ENCODE results near the gene ACOXL.
"Not testable (repeated sequence)": the region's sequence is repeated elsewhere in the genome, so short reads cannot be mapped to it uniquely, and the experiment has no call there.

Gene ACOXL

GRCh38 chr2:110838657-110839384 is 106.4 kb downstream of the ACOXL start:
- no peak for DNase-seq
- in situ Hi-C loops (cut with HindIII; ENCODE audit: low pct_ligation_motif_present, low pct_unique_long_range_greater_than_20kb, low sequenced_read_pairs), result no loop called here

DNA sequence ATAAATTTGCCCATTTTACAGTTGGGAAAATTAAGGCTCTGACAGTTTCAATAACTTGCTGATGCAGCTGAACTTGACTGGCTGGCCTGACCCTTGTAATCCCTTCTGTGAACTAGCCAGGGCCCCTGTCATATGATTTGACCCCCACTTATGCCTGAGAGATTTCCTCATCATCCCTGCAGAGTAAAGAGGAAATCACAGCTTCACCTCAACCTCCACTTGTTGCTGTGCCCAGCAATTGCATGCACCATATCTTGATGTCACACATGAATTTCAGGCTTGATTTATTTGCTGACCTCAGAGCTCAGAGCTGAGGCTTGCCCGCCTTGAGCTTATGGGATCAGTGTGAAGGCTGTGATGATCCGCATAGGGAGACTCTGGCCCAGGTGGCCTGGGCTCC is 108.1 kb downstream of the ACOXL start:
- no peak for DNase-seq
- in situ Hi-C loops (cut with HindIII; ENCODE audit: low pct_ligation_motif_present, low pct_unique_long_range_greater_than_20kb, low sequenced_read_pairs), result no loop called here

- in situ Hi-C loops (cut with HindIII; ENCODE audit: low pct_ligation_motif_present, low pct_unique_long_range_greater_than_20kb, low sequenced_read_pairs), result no loop called here
- no peak for DNase-seq
These were observed 109.7 kb downstream of the ACOXL start for GRCh38 chr2:110842048-110842447.

- no peak for DNase-seq
- in situ Hi-C loops (cut with HindIII; ENCODE audit: low pct_ligation_motif_present, low pct_unique_long_range_greater_than_20kb, low sequenced_read_pairs), result no loop called here
These were observed 111.1 kb downstream of the ACOXL start for GRCh38 chr2:110843496-110843895.

GRCh38 chr2:110843959-110844510 is 111.7 kb downstream of the ACOXL start:
- in situ Hi-C loops (cut with HindIII; ENCODE audit: low pct_ligation_motif_present, low pct_unique_long_range_greater_than_20kb, low sequenced_read_pairs), result no loop called here
- DNase-seq, result no peak

DNA sequence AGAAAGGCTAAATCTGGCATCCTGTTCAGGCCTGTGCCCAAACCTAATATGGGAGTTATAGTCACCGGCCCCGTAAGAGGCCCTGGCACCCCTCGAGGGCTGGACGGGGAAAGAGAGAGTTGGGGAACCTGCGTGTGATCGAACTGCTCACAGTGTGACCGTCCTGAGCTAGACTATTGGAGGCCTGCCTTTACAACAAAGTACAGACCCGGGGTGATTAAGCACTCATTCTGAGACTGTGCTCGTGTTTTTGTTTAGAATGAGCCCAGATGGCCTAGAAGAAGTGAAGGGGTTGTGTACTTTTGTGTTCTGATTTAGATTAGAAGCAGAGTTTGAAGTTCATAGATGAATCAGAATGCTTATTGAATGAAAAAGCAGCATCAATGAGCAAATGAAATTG is 115.3 kb downstream of the ACOXL start:
- no peak for DNase-seq
- in situ Hi-C loops (cut with HindIII; ENCODE audit: low pct_ligation_motif_present, low pct_unique_long_range_greater_than_20kb, low sequenced_read_pairs), result no loop called here

- in situ Hi-C loops (cut with HindIII; ENCODE audit: low pct_ligation_motif_present, low pct_unique_long_range_greater_than_20kb, low sequenced_read_pairs), result no loop called here
- no peak for DNase-seq
These were observed 115.7 kb downstream of the ACOXL start for GRCh38 chr2:110848071-110848470.

DNA sequence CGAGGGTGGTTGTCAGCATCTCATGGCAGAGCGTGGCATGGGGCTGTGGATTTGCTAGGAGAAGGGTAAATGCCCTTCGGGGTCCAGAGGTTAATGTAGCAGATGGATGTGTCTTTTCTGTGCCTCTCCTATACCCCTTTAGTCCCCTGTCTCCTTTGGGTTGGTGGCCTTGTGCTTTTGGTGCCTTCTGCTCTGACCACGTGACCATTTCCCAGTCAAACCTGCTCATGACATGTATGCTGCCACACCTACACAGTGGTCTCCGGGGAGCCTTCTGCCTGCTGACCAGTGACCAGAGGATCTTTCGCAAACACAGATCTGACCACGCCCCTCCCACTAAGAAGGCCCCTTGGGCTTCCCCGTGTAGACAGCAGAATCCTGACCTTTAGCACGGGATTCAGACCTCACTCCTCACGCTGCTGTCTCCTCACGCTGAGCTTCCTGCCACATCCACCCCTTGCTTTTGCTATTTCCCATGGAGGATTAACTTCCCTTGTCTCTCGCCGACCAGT is 116.2 kb downstream of the ACOXL start:
- in situ Hi-C loops (cut with HindIII; ENCODE audit: low pct_ligation_motif_present, low pct_unique_long_range_greater_than_20kb, low sequenced_read_pairs), result no loop called here

GRCh38 chr2:110851531-110851930 is 119.2 kb downstream of the ACOXL start:
- in situ Hi-C loops (cut with HindIII; ENCODE audit: low pct_ligation_motif_present, low pct_unique_long_range_greater_than_20kb, low sequenced_read_pairs), result no loop called here
- no peak for DNase-seq

More for the DNA sequence above, 116.2 kb downstream of the ACOXL start:
- no peak for DNase-seq

DNA sequence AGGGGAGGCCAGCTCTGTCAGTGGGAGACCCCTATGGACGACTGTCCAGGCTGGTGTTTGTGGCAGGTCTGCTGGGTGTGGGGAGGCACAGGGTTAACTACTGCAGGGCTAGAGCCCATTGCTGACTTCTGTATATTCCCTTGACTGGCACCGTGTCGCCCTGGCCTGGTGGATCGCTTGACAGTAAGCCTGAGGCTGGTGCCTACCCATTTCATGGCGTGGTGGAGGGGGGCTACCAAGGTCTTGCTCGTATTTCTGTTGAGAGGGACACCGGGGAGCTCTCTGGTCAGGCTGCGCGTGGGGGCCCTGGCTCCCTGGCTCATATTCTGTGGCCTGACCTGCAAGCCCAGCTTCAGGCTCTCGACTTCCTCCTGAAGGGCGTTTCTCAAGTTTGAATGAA is 119.7 kb downstream of the ACOXL start:
- in situ Hi-C loops (cut with HindIII; ENCODE audit: low pct_ligation_motif_present, low pct_unique_long_range_greater_than_20kb, low sequenced_read_pairs), result no loop called here

DNA sequence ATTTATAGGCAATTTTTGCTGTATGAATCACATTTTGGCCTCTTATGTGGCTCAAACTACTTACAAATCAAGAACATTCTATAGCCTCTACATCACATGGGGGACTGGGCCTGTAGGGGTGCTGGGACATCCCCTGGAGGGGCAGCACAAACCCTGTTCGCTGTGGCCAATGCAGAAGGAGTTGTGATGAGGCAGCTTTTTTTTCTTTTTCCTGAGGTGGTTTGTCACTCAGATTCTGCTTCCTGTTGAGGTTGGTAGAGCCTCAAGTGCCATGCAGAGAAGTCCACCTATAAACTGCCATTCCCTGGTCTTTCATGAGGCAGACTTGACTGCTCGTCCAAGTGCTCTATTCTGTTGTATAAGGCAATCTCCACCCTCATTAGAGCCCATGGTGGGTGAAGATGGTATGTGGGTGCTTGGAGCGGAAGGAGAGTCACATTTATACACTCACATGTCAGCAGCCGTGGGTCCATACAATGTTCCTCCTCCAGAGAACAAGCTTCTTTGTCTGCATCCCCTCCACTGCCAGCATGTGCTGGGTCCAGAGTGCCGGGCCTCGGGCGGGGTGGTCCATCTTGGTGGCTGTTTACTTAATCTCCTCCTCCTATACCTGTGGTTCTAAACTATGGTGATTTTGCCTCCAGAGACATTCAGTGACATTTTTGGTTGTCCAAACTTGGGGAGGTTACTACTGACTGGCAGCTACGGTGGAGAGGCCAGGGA is 120.3 kb downstream of the ACOXL start:
- DNase-seq, result no peak
- in situ Hi-C loops (cut with HindIII; ENCODE audit: low pct_ligation_motif_present, low pct_unique_long_range_greater_than_20kb, low sequenced_read_pairs), result no loop called here

More for the DNA sequence above, 119.7 kb downstream of the ACOXL start:
- DNase-seq, result no peak

GRCh38 chr2:110853516-110853915 is 121.1 kb downstream of the ACOXL start:
- in situ Hi-C loops (cut with HindIII; ENCODE audit: low pct_ligation_motif_present, low pct_unique_long_range_greater_than_20kb, low sequenced_read_pairs), result no loop called here
- DNase-seq, result peak; percentile 47

DNA sequence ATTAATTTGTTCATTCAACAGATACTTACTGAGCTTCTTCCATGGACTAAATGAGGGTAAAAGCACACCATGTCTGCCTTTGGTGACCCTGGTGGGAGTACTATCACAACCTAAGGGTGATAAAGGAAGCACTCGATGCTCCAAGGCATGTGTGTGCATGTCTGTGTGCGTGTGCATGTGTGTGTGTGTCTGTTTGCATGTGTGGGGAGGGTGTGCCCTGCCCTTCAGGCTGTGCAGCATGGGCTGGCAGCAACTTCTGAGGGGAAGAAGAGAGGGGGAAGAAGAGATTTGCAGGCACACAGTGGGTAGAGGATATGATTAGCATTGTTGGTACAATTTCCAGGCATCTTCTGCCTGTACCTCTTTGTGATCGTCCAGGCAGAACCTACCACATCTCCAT is 121.6 kb downstream of the ACOXL start:
- in situ Hi-C loops (cut with HindIII; ENCODE audit: low pct_ligation_motif_present, low pct_unique_long_range_greater_than_20kb, low sequenced_read_pairs), result no loop called here
- no peak for DNase-seq

- DNase-seq, result peak; percentile 12
- in situ Hi-C loops (cut with HindIII; ENCODE audit: low pct_ligation_motif_present, low pct_unique_long_range_greater_than_20kb, low sequenced_read_pairs), result no loop called here
These were observed 122.1 kb downstream of the ACOXL start for GRCh38 chr2:110854355-110855081.

GRCh38 chr2:110855841-110856240 is 123.5 kb downstream of the ACOXL start:
- DNase-seq; in situ Hi-C loops (cut with HindIII; ENCODE audit: low pct_ligation_motif_present, low pct_unique_long_range_greater_than_20kb, low sequenced_read_pairs): not testable (repeated sequence)

DNA sequence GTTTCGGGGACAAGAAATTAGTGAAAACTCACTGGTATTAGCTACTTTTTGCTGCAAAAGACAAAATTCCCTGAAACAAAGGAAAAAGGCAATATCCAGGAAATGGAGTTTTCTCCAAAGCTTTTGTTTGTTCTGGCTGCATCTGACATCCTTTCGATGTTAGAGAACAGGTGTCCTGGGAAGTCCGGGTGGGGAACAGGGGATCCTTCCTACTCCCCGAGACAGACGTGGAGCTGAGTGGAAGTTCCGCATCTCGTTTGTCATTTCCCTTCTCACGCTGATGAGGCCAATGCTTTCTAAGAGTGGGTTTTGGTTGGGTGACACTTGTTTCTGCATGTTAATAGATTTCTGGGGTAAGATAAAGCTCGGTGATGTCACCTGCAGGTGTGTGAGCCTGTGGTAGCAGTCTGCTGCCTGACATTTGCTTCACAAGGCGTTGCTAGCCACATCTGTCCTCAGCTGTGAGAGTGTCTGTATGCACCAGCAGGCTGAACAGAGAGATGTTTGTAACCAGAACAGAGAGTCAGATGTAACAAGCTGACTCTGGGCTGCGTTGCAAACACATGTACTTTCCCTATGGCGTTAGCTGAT is 125.9 kb downstream of the ACOXL start:
- no peak for DNase-seq
- in situ Hi-C loops (cut with HindIII; ENCODE audit: low pct_ligation_motif_present, low pct_unique_long_range_greater_than_20kb, low sequenced_read_pairs), result no loop called here

- no peak for DNase-seq
- in situ Hi-C loops (cut with HindIII; ENCODE audit: low pct_ligation_motif_present, low pct_unique_long_range_greater_than_20kb, low sequenced_read_pairs), result no loop called here
These were observed 126.8 kb downstream of the ACOXL start for GRCh38 chr2:110858993-110859701.

DNA sequence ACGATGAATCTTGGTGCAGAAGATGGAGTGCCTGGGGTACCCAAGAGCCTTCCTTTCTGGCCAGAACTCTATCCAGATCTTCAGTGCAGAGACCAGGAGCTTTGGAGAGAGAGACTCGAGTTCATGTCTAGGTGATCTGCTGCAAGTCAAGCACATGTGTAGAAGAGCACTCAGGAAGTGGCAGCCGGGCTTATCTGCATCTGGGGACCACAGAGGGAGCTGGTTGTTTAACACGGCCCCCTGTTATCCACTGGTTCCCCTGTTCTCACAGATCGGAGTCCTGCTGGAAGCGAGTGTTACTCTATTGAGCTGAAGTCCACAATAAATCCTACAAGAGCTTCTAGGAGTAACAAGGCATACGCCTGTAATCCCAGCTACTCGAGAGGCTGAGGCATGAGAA is 128.3 kb downstream of the ACOXL start:
- in situ Hi-C loops (cut with HindIII; ENCODE audit: low pct_ligation_motif_present, low pct_unique_long_range_greater_than_20kb, low sequenced_read_pairs), result no loop called here
- no peak for DNase-seq
